ENCODE results near the gene GJC2.

DNA sequence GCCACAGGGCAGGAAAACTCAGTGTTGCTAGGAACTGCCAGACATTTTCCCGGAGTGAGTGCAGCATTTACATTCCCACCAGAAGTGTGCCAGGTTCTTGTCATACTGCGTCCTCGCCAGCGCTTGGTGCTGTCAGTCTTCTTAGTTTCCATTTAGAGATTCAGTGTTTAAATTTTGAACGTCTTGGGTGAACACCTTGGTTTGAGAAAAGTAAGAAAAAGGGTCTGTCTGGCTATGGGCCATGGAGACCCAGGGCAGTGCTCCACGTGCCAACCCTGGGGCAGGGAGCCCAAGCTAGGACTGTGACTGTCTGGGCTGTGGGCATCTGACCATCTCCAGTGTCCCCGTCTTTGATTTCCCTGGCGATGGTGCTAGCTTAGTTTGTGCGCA, 31.9 kb downstream of the GJC2 start:
- no peak for TF ChIP-seq EZH2 (IDR thresholded peaks at IDR 0.05; ENCODE audit: low read length)
- TF ChIP-seq, protein P1, sequence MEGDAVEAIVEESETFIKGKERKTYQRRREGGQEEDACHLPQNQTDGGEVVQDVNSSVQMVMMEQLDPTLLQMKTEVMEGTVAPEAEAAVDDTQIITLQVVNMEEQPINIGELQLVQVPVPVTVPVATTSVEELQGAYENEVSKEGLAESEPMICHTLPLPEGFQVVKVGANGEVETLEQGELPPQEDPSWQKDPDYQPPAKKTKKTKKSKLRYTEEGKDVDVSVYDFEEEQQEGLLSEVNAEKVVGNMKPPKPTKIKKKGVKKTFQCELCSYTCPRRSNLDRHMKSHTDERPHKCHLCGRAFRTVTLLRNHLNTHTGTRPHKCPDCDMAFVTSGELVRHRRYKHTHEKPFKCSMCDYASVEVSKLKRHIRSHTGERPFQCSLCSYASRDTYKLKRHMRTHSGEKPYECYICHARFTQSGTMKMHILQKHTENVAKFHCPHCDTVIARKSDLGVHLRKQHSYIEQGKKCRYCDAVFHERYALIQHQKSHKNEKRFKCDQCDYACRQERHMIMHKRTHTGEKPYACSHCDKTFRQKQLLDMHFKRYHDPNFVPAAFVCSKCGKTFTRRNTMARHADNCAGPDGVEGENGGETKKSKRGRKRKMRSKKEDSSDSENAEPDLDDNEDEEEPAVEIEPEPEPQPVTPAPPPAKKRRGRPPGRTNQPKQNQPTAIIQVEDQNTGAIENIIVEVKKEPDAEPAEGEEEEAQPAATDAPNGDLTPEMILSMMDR (optimal IDR thresholded peaks at IDR 0.05 in 1 of 3, IDR thresholded peaks at IDR 0.05 in 1 of 3, conservative IDR thresholded peaks at IDR 0.05 in 1 of 3; ENCODE audit: extremely low read depth in 1 of 3, insufficient read depth in 2 of 3, low read length in 3 of 3): no peak

Measured in keratinocyte (primary cell).